Measurements from ENCODE around the gene SLC13A1. TPM values are rescaled to one million over a fixed set of nuclear protein-coding genes. Genes with fewer than 3 reads are reported as not detected.

SLC13A1 gene
- total and polyA plus RNA-seq, 2 experiments from 2014 or later: not detected

GRCh38 chr7:123135960-123136359 lies 63.8 kb downstream of the SLC13A1 start:
- no peak overlapping the region for H3K4me3 ChIP-seq
- DNase-seq (ENCODE audit: low read depth in 1 of 2, low spot score in 1 of 2): no peak
- H3K4me1 ChIP-seq (ENCODE audit: low read depth): no peaks in the 10 kb centered on the region
- no peak for TF ChIP-seq CTCF (IDR thresholded peaks at IDR 0.05; ENCODE audit: low read depth, low read length)
- H3K27ac ChIP-seq: no peak overlapping the region
- no peaks in the 10 kb centered on the region for H3K36me3 ChIP-seq
- no peaks in the 10 kb centered on the region for H3K27me3 ChIP-seq
- H3K9me3 ChIP-seq (ENCODE audit: low read depth): no peaks in the 10 kb centered on the region

- no peak for DNase-seq (ENCODE audit: low read depth in 1 of 2, low spot score in 1 of 2)
- Histone ChIP-seq H3K9me3 (ENCODE audit: low read depth) (no peaks in the 10 kb centered on the region), H3K27ac (no peak overlapping the region), H3K36me3 (no peaks in the 10 kb centered on the region), H3K4me1 (ENCODE audit: low read depth) (no peaks in the 10 kb centered on the region), H3K4me3 (no peak overlapping the region), H3K27me3 (no peaks in the 10 kb centered on the region)
- no peak for TF ChIP-seq CTCF (IDR thresholded peaks at IDR 0.05; ENCODE audit: low read depth, low read length)
These were observed 65.8 kb downstream of the SLC13A1 start for GRCh38 chr7:123133924-123134323.

GRCh38 chr7:123131961-123132360 lies 67.8 kb downstream of the SLC13A1 start:
- Histone ChIP-seq H3K4me1 (ENCODE audit: low read depth) (no peaks in the 10 kb centered on the region), H3K36me3 (no peaks in the 10 kb centered on the region), H3K27ac (no peak overlapping the region), H3K9me3 (ENCODE audit: low read depth) (no peaks in the 10 kb centered on the region), H3K27me3 (no peaks in the 10 kb centered on the region), H3K4me3 (no peak overlapping the region)
- DNase-seq (ENCODE audit: low read depth in 1 of 2, low spot score in 1 of 2): no peak
- TF ChIP-seq CTCF (IDR thresholded peaks at IDR 0.05; ENCODE audit: low read depth, low read length): no peak

- H3K36me3 ChIP-seq: no peaks in the 10 kb centered on the region
- no peaks in the 10 kb centered on the region for H3K27me3 ChIP-seq
- no peak for TF ChIP-seq CTCF (IDR thresholded peaks at IDR 0.05; ENCODE audit: low read depth, low read length)
- no peak overlapping the region for H3K4me3 ChIP-seq
- no peaks in the 10 kb centered on the region for H3K9me3 ChIP-seq (ENCODE audit: low read depth)
- DNase-seq (ENCODE audit: low read depth in 1 of 2, low spot score in 1 of 2): no peak
- H3K27ac ChIP-seq: no peak overlapping the region
- no peaks in the 10 kb centered on the region for H3K4me1 ChIP-seq (ENCODE audit: low read depth)
These were observed 68.2 kb downstream of the SLC13A1 start for GRCh38 chr7:123131556-123131955.

GRCh38 chr7:123131140-123131539 lies 68.6 kb downstream of the SLC13A1 start:
- no peak for TF ChIP-seq CTCF (IDR thresholded peaks at IDR 0.05; ENCODE audit: low read depth, low read length)
- DNase-seq (ENCODE audit: low read depth in 1 of 2, low spot score in 1 of 2): no peak
- no peaks in the 10 kb centered on the region for H3K9me3 ChIP-seq (ENCODE audit: low read depth)
- H3K4me3 ChIP-seq: no peak overlapping the region
- no peak overlapping the region for H3K27ac ChIP-seq
- H3K4me1 ChIP-seq (ENCODE audit: low read depth): no peaks in the 10 kb centered on the region
- H3K36me3 ChIP-seq: no peaks in the 10 kb centered on the region
- no peaks in the 10 kb centered on the region for H3K27me3 ChIP-seq

GRCh38 chr7:123126691-123127090 lies 73.1 kb downstream of the SLC13A1 start:
- no peaks in the 10 kb centered on the region for H3K27me3 ChIP-seq
- no peak for DNase-seq (ENCODE audit: low read depth in 1 of 2, low spot score in 1 of 2)
- no peak overlapping the region for H3K27ac ChIP-seq
- H3K9me3 ChIP-seq (ENCODE audit: low read depth): no peaks in the 10 kb centered on the region
- no peaks in the 10 kb centered on the region for H3K36me3 ChIP-seq
- TF ChIP-seq CTCF (IDR thresholded peaks at IDR 0.05; ENCODE audit: low read depth, low read length): no peak
- H3K4me1 ChIP-seq (ENCODE audit: low read depth): no peaks in the 10 kb centered on the region
- H3K4me3 ChIP-seq: no peak overlapping the region

All from cardiac muscle cell (in vitro differentiated cells and primary cell).